Loucy (cell line): Measurements from ENCODE around the gene KCMF1.

ENCODE experiments used
- CTCF ChIP-seq: fragments of 200-600 bp; sonication (generic); conservative IDR thresholded peaks from 2 replicates; pipeline ENCODE4 v1.5.1; 2014; ENCODE audit warnings: mild to moderate bottlenecking, antibody characterized with exemption, low read length
- EZH2phosphoT487 ChIP-seq: fragments of 200-600 bp; IDR thresholded peaks from 2 replicates; pipeline ENCODE4 v1.6.1; 2018; ENCODE audit warnings: antibody characterized with exemption, mild to moderate bottlenecking, moderate library complexity, borderline replicate concordance

GRCh38 chr2:85011747-85012146 is 40.8 kb downstream of the KCMF1 start:
- no peak for TF ChIP-seq EZH2phosphoT487
- peak; percentile 64 for TF ChIP-seq CTCF
